ENCODE results near the gene MMP21.

Gene MMP21

GRCh38 chr10:125768219-125768855 lies 7.3 kb downstream of the MMP21 start:
- no peaks in the 10 kb centered on the region for H3K79me2 ChIP-seq (ENCODE audit: low read length)
- no peaks in the 10 kb centered on the region for H3K9me3 ChIP-seq (ENCODE audit: insufficient read depth, low read length)
- no peak for TF ChIP-seq EZH2phosphoT487 (IDR thresholded peaks at IDR 0.05; ENCODE audit: low read depth)
- TF ChIP-seq CTCF (IDR thresholded peaks at IDR 0.05; ENCODE audit: low read depth, low read length) = no peak
- H3K36me3 ChIP-seq (replicated peaks; ENCODE audit: low read depth, low read length) = peaks cover 13% of the 10 kb centered on the region
- H3K27ac ChIP-seq (ENCODE audit: low read length) = no peak overlapping the region
- H3K4me2 ChIP-seq (ENCODE audit: low read length) = no peak overlapping the region
- no peak overlapping the region for H3K9ac ChIP-seq (ENCODE audit: low read length)
- no peak overlapping the region for H3K4me3 ChIP-seq (ENCODE audit: low read length)
- no peaks in the 10 kb centered on the region for H3K27me3 ChIP-seq (ENCODE audit: low read depth, low read length)
- H4K20me1 ChIP-seq (ENCODE audit: insufficient read depth, low read length) = no peaks in the 10 kb centered on the region
- H2AFZ ChIP-seq (ENCODE audit: low read depth, low read length) = no peak overlapping the region
- no peaks in the 10 kb centered on the region for H3K4me1 ChIP-seq (ENCODE audit: low read length)

GRCh38 chr10:125766511-125766910 lies 9.1 kb downstream of the MMP21 start:
- Histone ChIP-seq H2AFZ (ENCODE audit: low read depth, low read length) (no peak overlapping the region), H4K20me1 (ENCODE audit: insufficient read depth, low read length) (no peaks in the 10 kb centered on the region), H3K9ac (ENCODE audit: low read length) (no peak overlapping the region), H3K27ac (ENCODE audit: low read length) (no peak overlapping the region), H3K4me2 (ENCODE audit: low read length) (no peak overlapping the region), H3K4me3 (ENCODE audit: low read length) (no peak overlapping the region), H3K4me1 (ENCODE audit: low read length) (no peaks in the 10 kb centered on the region), H3K36me3 (replicated peaks; ENCODE audit: low read depth, low read length) (peaks cover 18% of the 10 kb centered on the region), H3K27me3 (ENCODE audit: low read depth, low read length) (no peaks in the 10 kb centered on the region), H3K79me2 (ENCODE audit: low read length) (no peaks in the 10 kb centered on the region), H3K9me3 (ENCODE audit: insufficient read depth, low read length) (no peaks in the 10 kb centered on the region)
- TF ChIP-seq EZH2phosphoT487 (IDR thresholded peaks at IDR 0.05; ENCODE audit: low read depth) = no peak
- no peak for TF ChIP-seq CTCF (IDR thresholded peaks at IDR 0.05; ENCODE audit: low read depth, low read length)

- Histone ChIP-seq H3K27me3 (ENCODE audit: low read depth, low read length) (no peaks in the 10 kb centered on the region), H4K20me1 (ENCODE audit: insufficient read depth, low read length) (no peaks in the 10 kb centered on the region), H2AFZ (ENCODE audit: low read depth, low read length) (no peak overlapping the region), H3K36me3 (replicated peaks; ENCODE audit: low read depth, low read length) (peaks cover 20% of the 10 kb centered on the region), H3K4me3 (ENCODE audit: low read length) (no peak overlapping the region), H3K4me2 (ENCODE audit: low read length) (no peak overlapping the region), H3K4me1 (ENCODE audit: low read length) (no peaks in the 10 kb centered on the region), H3K9ac (ENCODE audit: low read length) (no peak overlapping the region), H3K27ac (ENCODE audit: low read length) (no peak overlapping the region), H3K79me2 (ENCODE audit: low read length) (no peaks in the 10 kb centered on the region), H3K9me3 (ENCODE audit: insufficient read depth, low read length) (no peaks in the 10 kb centered on the region)
- no peak for TF ChIP-seq CTCF (IDR thresholded peaks at IDR 0.05; ENCODE audit: low read depth, low read length)
- TF ChIP-seq EZH2phosphoT487 (IDR thresholded peaks at IDR 0.05; ENCODE audit: low read depth) = no peak
Measured at GRCh38 chr10:125765835-125766234, 9.8 kb downstream of the MMP21 start.

- no peak overlapping the region for H3K27ac ChIP-seq (ENCODE audit: low read length)
- H3K36me3 ChIP-seq (replicated peaks; ENCODE audit: low read depth, low read length) = peaks cover 32% of the 10 kb centered on the region
Measured at GRCh38 chr10:125762692-125763648, 12.7 kb downstream of the MMP21 start.

More at GRCh38 chr10:125762692-125763648, 12.7 kb downstream of the MMP21 start:
- no peak for TF ChIP-seq EZH2phosphoT487 (IDR thresholded peaks at IDR 0.05; ENCODE audit: low read depth)
- TF ChIP-seq CTCF (IDR thresholded peaks at IDR 0.05; ENCODE audit: low read depth, low read length) = no peak
- no peak overlapping the region for H3K4me3 ChIP-seq (ENCODE audit: low read length)
- H4K20me1 ChIP-seq (ENCODE audit: insufficient read depth, low read length) = no peaks in the 10 kb centered on the region
- no peaks in the 10 kb centered on the region for H3K4me1 ChIP-seq (ENCODE audit: low read length)
- H2AFZ ChIP-seq (ENCODE audit: low read depth, low read length) = no peak overlapping the region
- no peak overlapping the region for H3K9ac ChIP-seq (ENCODE audit: low read length)
- no peak overlapping the region for H3K4me2 ChIP-seq (ENCODE audit: low read length)
- no peaks in the 10 kb centered on the region for H3K79me2 ChIP-seq (ENCODE audit: low read length)
- H3K27me3 ChIP-seq (ENCODE audit: low read depth, low read length) = no peaks in the 10 kb centered on the region
- no peaks in the 10 kb centered on the region for H3K9me3 ChIP-seq (ENCODE audit: insufficient read depth, low read length)

Data from OCI-LY3 (cell line).